ENCODE measurements around the gene LHX3.

The LHX3 gene

GRCh38 chr9:136191099-136191959 is 13.6 kb downstream of the LHX3 start:
- no peak for DNase-seq

- DNase-seq, result no peak
Measured at GRCh38 chr9:136190656-136191055, 14.3 kb downstream of the LHX3 start.

GRCh38 chr9:136190237-136190601 is 14.7 kb downstream of the LHX3 start:
- DNase-seq, result no peak

- no peak for DNase-seq
Measured at GRCh38 chr9:136189394-136190236, 15.3 kb downstream of the LHX3 start.

GRCh38 chr9:136187683-136188586 is 17.0 kb downstream of the LHX3 start:
- no peak for DNase-seq

- no peak for DNase-seq
Measured at GRCh38 chr9:136187197-136187596, 17.7 kb downstream of the LHX3 start.

- no peak for DNase-seq
Measured at GRCh38 chr9:136186386-136186785, 18.5 kb downstream of the LHX3 start.

- no peak for DNase-seq
Measured at GRCh38 chr9:136185596-136186366, 19.1 kb downstream of the LHX3 start.

GRCh38 chr9:136185066-136185465 is 19.9 kb downstream of the LHX3 start:
- DNase-seq, result no peak

- DNase-seq, result no peak
Measured at GRCh38 chr9:136182850-136183422, 22.0 kb downstream of the LHX3 start.

GRCh38 chr9:136182420-136182787 is 22.5 kb downstream of the LHX3 start:
- no peak for DNase-seq

GRCh38 chr9:136181784-136182419 is 23.0 kb downstream of the LHX3 start:
- no peak for DNase-seq

GRCh38 chr9:136180586-136180985 is 24.3 kb downstream of the LHX3 start:
- no peak for DNase-seq

GRCh38 chr9:136179761-136180160 is 25.2 kb downstream of the LHX3 start:
- DNase-seq, result no peak

GRCh38 chr9:136179101-136179616 is 25.8 kb downstream of the LHX3 start:
- DNase-seq, result no peak

- DNase-seq, result no peak
Measured at GRCh38 chr9:136178773-136179075, 26.2 kb downstream of the LHX3 start.

- no peak for DNase-seq
Measured at GRCh38 chr9:136178061-136178772, 26.7 kb downstream of the LHX3 start.

GRCh38 chr9:136177224-136177623 is 27.7 kb downstream of the LHX3 start:
- DNase-seq, result no peak

GRCh38 chr9:136175616-136176197 is 29.2 kb downstream of the LHX3 start:
- no peak for DNase-seq

Data from NCI-H446 (cell line).